HFFc6 (cell line): ENCODE measurements around the gene SYT8. TPM values are rescaled to one million over a fixed set of nuclear protein-coding genes. Genes with fewer than 3 reads are reported as not detected.

ENCODE experiments used
- DNase-seq: peaks from one replicate; pipeline ENCODE4 v3.0.0-alpha.2; 2018
- H3K27ac Mint-ChIP-seq: 2 replicates; pipeline ENCODE4 v1.8.0; 2020; ENCODE audit warnings: mild to moderate bottlenecking, mixed read lengths
- H3K27me3 Mint-ChIP-seq: 2 replicates; pipeline ENCODE4 v1.8.0; 2021; ENCODE audit warnings: mild to moderate bottlenecking, moderate library complexity, mixed read lengths; ENCODE audit not compliant: insufficient read depth
- H3K36me3 Mint-ChIP-seq: 2 replicates; pipeline ENCODE4 v1.8.0; 2021; ENCODE audit warnings: low read depth, mixed read lengths
- H3K4me1 Mint-ChIP-seq: 2 replicates; pipeline ENCODE4 v1.8.0; 2020; ENCODE audit warnings: low read depth, mixed read lengths
- H3K4me3 Mint-ChIP-seq: 2 replicates; pipeline ENCODE4 v1.8.0; 2020; ENCODE audit warnings: mild to moderate bottlenecking, moderate library complexity, mixed read lengths
- H3K9me3 Mint-ChIP-seq: 2 replicates; pipeline ENCODE4 v1.8.0; 2020; ENCODE audit warnings: mild to moderate bottlenecking, mixed read lengths
- CTCF ChIP-seq: fragments of 200-600 bp; sonication (generic); IDR thresholded peaks from 2 replicates; pipeline ENCODE4 v1.5.0; 2021; ENCODE audit warnings: antibody characterized with exemption, mild to moderate bottlenecking
- total RNA-seq, 6 experiments: library from RNA; stranded (reverse); fragmentation: NEBNext Ultra II Directional; extraction: Animal tissue kit (Norgen Biotek cat#: 25700); gene quantifications; 2 replicates in 1 of 6; 3 replicates in 5 of 6; pipeline ENCODE4 v1.2.3, GENCODE V29; 2021

The SYT8 gene
- total RNA-seq, 6 experiments from 2014 or later, result not detected

- no peak for DNase-seq
- peaks cover 3% of the 10 kb centered on the region for H3K27me3 Mint-ChIP-seq
- no peaks in the 10 kb centered on the region for H3K9me3 Mint-ChIP-seq
- no peak overlapping the region for H3K27ac Mint-ChIP-seq
- no peak overlapping the region for H3K4me3 Mint-ChIP-seq
- H3K4me1 Mint-ChIP-seq, result no peaks in the 10 kb centered on the region
- no peak for TF ChIP-seq CTCF
- no peaks in the 10 kb centered on the region for H3K36me3 Mint-ChIP-seq
Measured at GRCh38 chr11:1869427-1870325, 34.9 kb downstream of the SYT8 start.

DNA sequence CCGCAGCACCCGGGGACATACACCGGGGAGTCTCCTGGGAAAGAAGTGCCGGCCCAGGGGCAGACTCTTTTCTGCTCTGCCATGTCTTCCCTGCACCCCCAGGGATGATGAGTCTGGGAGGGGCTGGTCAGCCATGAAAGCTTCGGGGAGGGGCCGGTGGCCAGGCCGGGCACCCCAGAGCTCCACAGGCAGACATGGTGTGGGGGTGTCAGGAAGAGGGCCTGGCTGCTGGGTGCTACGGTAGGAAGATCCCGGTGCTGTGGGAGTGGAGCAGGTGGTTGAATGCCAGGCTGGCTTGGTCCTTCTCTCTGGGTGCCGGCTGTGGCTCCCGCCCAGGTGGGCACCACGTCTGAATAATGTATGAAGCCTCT is 35.5 kb downstream of the SYT8 start:
- DNase-seq, result no peak
- no peak overlapping the region for H3K4me3 Mint-ChIP-seq
- no peaks in the 10 kb centered on the region for H3K4me1 Mint-ChIP-seq
- H3K27ac Mint-ChIP-seq, result no peak overlapping the region
- TF ChIP-seq CTCF, result no peak
- H3K36me3 Mint-ChIP-seq, result no peaks in the 10 kb centered on the region
- H3K27me3 Mint-ChIP-seq, result peaks cover 3% of the 10 kb centered on the region
- H3K9me3 Mint-ChIP-seq, result no peaks in the 10 kb centered on the region

DNA sequence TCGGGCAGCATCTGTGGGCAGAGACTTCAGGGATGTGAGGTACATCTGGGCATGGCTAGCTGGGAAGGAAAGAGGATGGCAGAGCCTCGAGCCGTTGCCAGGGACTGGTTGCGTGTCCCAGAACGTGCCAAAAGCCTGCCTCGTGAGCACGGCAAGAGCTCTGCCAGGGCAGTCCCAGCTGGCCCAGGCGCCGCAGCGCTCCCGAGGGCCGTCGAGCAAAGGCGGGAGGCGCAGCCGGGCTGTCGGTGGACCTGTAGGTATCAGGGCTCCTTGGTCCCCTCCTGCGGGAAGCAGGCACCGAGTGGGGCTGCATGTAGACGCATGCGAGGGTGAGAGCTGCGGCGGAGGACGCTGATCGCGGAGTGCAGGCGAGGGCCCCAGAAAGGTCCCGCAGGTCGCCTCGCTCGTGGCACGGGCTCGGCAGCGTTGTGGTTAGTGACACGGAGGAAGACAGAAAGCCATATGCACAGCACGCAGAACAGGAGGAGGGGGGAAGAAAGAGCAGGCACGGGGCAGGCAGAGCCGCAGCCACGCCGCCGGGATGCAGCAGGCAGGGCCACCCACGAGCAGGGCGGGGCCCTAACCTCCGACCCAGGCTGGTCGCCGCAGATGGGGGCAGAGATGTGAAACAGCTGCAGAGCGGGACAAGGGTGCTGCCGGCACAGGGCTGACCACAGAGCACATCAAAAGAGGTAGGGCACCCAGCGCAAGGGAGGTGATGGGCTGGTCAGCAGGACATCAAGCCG is 36.1 kb downstream of the SYT8 start:
- H3K4me3 Mint-ChIP-seq, result no peak overlapping the region
- no peak for DNase-seq
- H3K27me3 Mint-ChIP-seq, result peaks cover 3% of the 10 kb centered on the region
- no peak overlapping the region for H3K27ac Mint-ChIP-seq
- H3K9me3 Mint-ChIP-seq, result no peaks in the 10 kb centered on the region
- no peaks in the 10 kb centered on the region for H3K36me3 Mint-ChIP-seq
- TF ChIP-seq CTCF, result no peak
- no peaks in the 10 kb centered on the region for H3K4me1 Mint-ChIP-seq

GRCh38 chr11:1871531-1871930 is 36.7 kb downstream of the SYT8 start:
- Mint-ChIP-seq H3K4me3 (no peak overlapping the region), H3K9me3 (no peaks in the 10 kb centered on the region), H3K27ac (no peak overlapping the region), H3K36me3 (no peaks in the 10 kb centered on the region), H3K27me3 (peaks cover 3% of the 10 kb centered on the region), H3K4me1 (no peaks in the 10 kb centered on the region)
- TF ChIP-seq CTCF, result no peak
- DNase-seq, result no peak

DNA sequence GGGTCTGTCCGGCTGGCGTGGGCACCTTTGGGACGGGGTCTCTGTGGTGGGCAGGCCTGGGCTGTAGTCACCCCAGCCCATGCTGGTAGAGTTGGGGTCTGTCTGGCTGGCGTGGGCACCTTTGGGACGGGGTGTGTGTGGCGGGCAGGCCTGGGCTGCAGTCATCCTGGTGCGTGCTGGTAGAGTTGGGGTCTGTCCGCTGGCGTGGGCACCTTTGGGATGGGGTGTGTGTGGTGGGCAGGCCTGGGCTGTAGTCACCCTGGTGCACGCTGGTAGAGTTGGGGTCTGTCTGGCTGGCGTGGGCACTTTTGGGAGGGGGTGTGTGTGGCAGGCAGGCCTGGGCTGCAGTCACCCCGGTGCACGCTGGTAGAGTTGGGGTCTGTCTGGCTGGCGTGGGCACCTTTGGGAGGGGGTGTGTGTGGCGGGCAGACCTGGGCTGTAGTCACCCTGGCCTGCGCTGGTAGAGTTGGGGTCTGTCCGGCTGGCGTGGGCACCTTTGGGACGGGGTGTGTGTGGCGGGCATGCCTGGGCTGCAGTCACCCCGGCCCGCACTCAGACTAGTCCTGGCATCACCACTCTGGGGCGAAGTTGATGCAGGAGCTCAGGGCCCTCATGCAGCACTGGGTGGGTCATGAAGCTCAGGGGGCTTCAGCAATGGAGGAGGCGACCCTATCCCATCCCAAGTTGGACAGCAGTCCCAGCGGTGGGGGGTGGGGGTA is 37.6 kb downstream of the SYT8 start:
- DNase-seq, result no peak
- no peak overlapping the region for H3K27ac Mint-ChIP-seq
- no peaks in the 10 kb centered on the region for H3K36me3 Mint-ChIP-seq
- H3K4me1 Mint-ChIP-seq, result no peaks in the 10 kb centered on the region
- no peak overlapping the region for H3K4me3 Mint-ChIP-seq
- TF ChIP-seq CTCF, result no peak
- H3K9me3 Mint-ChIP-seq, result no peaks in the 10 kb centered on the region
- H3K27me3 Mint-ChIP-seq, result peaks cover 3% of the 10 kb centered on the region
